ENCODE results near the gene NUP98. TPM values are rescaled to one million over a fixed set of nuclear protein-coding genes. Genes with fewer than 3 reads are reported as not detected.

NUP98 gene
- polyA plus RNA-seq, 3 donors: 19.6 to 76.2 (median 28.5) TPM

- peaks cover 47% of the 10 kb centered on the region for H3K79me2 ChIP-seq (ENCODE audit: insufficient read depth, low read length)
- intact Hi-C loops (cut with micrococcal nuclease): no loop called here
- H3K4me3 Mint-ChIP-seq: no peak overlapping the region
- no peak overlapping the region for H2AFZ ChIP-seq (ENCODE audit: insufficient read depth, low read depth, low read length, poor library complexity, severe bottlenecking)
- TF ChIP-seq, protein P1, sequence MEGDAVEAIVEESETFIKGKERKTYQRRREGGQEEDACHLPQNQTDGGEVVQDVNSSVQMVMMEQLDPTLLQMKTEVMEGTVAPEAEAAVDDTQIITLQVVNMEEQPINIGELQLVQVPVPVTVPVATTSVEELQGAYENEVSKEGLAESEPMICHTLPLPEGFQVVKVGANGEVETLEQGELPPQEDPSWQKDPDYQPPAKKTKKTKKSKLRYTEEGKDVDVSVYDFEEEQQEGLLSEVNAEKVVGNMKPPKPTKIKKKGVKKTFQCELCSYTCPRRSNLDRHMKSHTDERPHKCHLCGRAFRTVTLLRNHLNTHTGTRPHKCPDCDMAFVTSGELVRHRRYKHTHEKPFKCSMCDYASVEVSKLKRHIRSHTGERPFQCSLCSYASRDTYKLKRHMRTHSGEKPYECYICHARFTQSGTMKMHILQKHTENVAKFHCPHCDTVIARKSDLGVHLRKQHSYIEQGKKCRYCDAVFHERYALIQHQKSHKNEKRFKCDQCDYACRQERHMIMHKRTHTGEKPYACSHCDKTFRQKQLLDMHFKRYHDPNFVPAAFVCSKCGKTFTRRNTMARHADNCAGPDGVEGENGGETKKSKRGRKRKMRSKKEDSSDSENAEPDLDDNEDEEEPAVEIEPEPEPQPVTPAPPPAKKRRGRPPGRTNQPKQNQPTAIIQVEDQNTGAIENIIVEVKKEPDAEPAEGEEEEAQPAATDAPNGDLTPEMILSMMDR (IDR thresholded peaks at IDR 0.05): no peak
- H4K20me1 ChIP-seq (ENCODE audit: insufficient read depth, low read length): peaks cover 50% of the 10 kb centered on the region
- peaks cover 25 to 38% of the 10 kb centered on the region in 2 donors for H3K4me1 ChIP-seq (ENCODE audit: control insufficient read depth in 1 of 2, insufficient read depth in 2 of 2, low read length in 2 of 2)
- peaks cover 34 to 40% of the 10 kb centered on the region in 2 donors for H3K36me3 ChIP-seq (replicated peaks in 1 of 2; ENCODE audit: control insufficient read depth in 1 of 2, insufficient read depth in 2 of 2, low read length in 2 of 2)
- no peak overlapping the region for H3K4me2 ChIP-seq (replicated peaks; ENCODE audit: extremely low read depth, low read length, poor library complexity, severe bottlenecking)
- no peak overlapping the region for H3K4me3 ChIP-seq (replicated peaks in 1 of 3; ENCODE audit: low read depth in 2 of 3, low read length in 3 of 3)
- DNase-seq: no peak
- no peaks in the 10 kb centered on the region for H3K27me3 ChIP-seq (ENCODE audit: control insufficient read depth in 2 of 2, insufficient read depth in 2 of 2, low read length in 2 of 2)
- no peaks in the 10 kb centered on the region for H3K9me3 ChIP-seq (replicated peaks in 1 of 2; ENCODE audit: control insufficient read depth in 1 of 2, insufficient read depth in 1 of 2, low read length in 2 of 2)
- H3K4me1 Mint-ChIP-seq: peaks cover 41% of the 10 kb centered on the region
- no peak overlapping the region for H3K9ac ChIP-seq (ENCODE audit: insufficient read depth, low read length, poor library complexity, severe bottlenecking)
- no peaks in the 10 kb centered on the region for H3K27me3 Mint-ChIP-seq (ENCODE audit: low read depth in 3 of 3)
- peak overlapping the region in 5 of 7 donors; percentile 41 to 91 (median 87) for H3K27ac Mint-ChIP-seq
- H3K9me3 Mint-ChIP-seq: peaks cover 0 to 3% (median 0%) of the 10 kb centered on the region in 7 donors
- peaks cover 33 to 39% of the 10 kb centered on the region in 2 donors for H3K36me3 Mint-ChIP-seq
- WGBS (ENCODE audit: insufficient coverage): 93% methylated on average over 25 of the region's 30 CpGs
- no peak overlapping the region for H3K27ac ChIP-seq (ENCODE audit: low read depth in 1 of 2, low read length in 2 of 2)
Observed at GRCh38 chr11:3823762-3824506, 26.6 kb upstream of the NUP98 start.

DNA sequence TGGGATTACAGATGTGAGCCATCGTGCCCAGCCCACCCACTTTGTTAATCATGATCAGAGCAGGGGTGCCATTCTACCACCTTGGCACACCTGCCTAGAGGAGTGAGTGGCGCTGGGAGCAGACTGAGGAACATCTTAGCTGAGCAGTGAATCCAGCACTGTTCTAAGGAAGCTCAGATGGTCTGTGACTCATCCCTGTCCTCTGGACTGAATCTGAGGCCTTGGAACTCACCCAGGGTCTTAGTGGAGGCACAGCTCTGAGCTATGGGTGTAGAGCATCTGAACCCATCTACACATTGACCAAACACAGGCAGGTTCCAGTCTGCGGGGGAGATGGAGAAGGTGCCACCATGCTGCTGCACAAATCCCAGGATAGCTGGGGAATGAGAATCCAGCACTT lies 25.9 kb upstream of the NUP98 start:
- peaks cover 41% of the 10 kb centered on the region for H3K79me2 ChIP-seq (ENCODE audit: insufficient read depth, low read length)
- peaks cover 23 to 37% of the 10 kb centered on the region in 2 donors for H3K4me1 ChIP-seq (ENCODE audit: control insufficient read depth in 1 of 2, insufficient read depth in 2 of 2, low read length in 2 of 2)
- 92% methylated on average over 2 of the region's 3 CpGs for WGBS (ENCODE audit: insufficient coverage)
- Mint-ChIP-seq H3K9me3 (peaks cover 0 to 3% (median 0%) of the 10 kb centered on the region in 7 donors), H3K4me3 (no peak overlapping the region), H3K27ac (peak overlapping the region in 3 of 7 donors; percentile 21 to 87 (median 50)), H3K27me3 (ENCODE audit: low read depth in 3 of 3) (no peaks in the 10 kb centered on the region), H3K4me1 (peaks cover 41% of the 10 kb centered on the region), H3K36me3 (peaks cover 30 to 37% of the 10 kb centered on the region in 2 donors)
- TF ChIP-seq, protein P1 (IDR thresholded peaks at IDR 0.05): no peak
- H3K9me3 ChIP-seq (replicated peaks in 1 of 2; ENCODE audit: control insufficient read depth in 1 of 2, insufficient read depth in 1 of 2, low read length in 2 of 2): no peaks in the 10 kb centered on the region
- intact Hi-C loops (cut with micrococcal nuclease): no loop called here
- H3K27me3 ChIP-seq (ENCODE audit: control insufficient read depth in 2 of 2, insufficient read depth in 2 of 2, low read length in 2 of 2): no peaks in the 10 kb centered on the region
- peaks cover 31 to 33% of the 10 kb centered on the region in 2 donors for H3K36me3 ChIP-seq (replicated peaks in 1 of 2; ENCODE audit: control insufficient read depth in 1 of 2, insufficient read depth in 2 of 2, low read length in 2 of 2)
- H4K20me1 ChIP-seq (ENCODE audit: insufficient read depth, low read length): peaks cover 44% of the 10 kb centered on the region
- no peak overlapping the region for H2AFZ ChIP-seq (ENCODE audit: insufficient read depth, low read depth, low read length, poor library complexity, severe bottlenecking)
- H3K27ac ChIP-seq (ENCODE audit: low read depth in 1 of 2, low read length in 2 of 2): no peak overlapping the region
- no peak overlapping the region for H3K4me2 ChIP-seq (replicated peaks; ENCODE audit: extremely low read depth, low read length, poor library complexity, severe bottlenecking)
- no peak overlapping the region for H3K4me3 ChIP-seq (replicated peaks in 1 of 3; ENCODE audit: low read depth in 2 of 3, low read length in 3 of 3)
- H3K9ac ChIP-seq (ENCODE audit: insufficient read depth, low read length, poor library complexity, severe bottlenecking): no peak overlapping the region
- DNase-seq: peak in 2 of 3 donors; percentile 22 to 42

Data from CD14-positive monocyte (primary cell).